ENCODE measurements around the gene SPR. TPM values are rescaled to one million over a fixed set of nuclear protein-coding genes. Genes with fewer than 3 reads are reported as not detected.

The SPR gene
- total and polyA plus RNA-seq, 2 donors (not counting 1 experiment from before 2014, with no cell fraction given): not detected

- H3K4me2 ChIP-seq (replicated peaks; ENCODE audit: low read depth, low read length, poor library complexity, severe bottlenecking): no peak overlapping the region
- H3K27me3 ChIP-seq (replicated peaks in 1 of 4; ENCODE audit: control extremely low read depth in 1 of 4, control insufficient read depth in 3 of 4, insufficient read depth in 4 of 4, low read length in 3 of 4): peaks cover 0 to 27% (median 6%) of the 10 kb centered on the region in 4 experiments
- Mint-ChIP-seq H3K9me3 (ENCODE audit: insufficient read depth) (no peaks in the 10 kb centered on the region), H3K27ac (no peak overlapping the region), H3K27me3 (peaks cover 19% of the 10 kb centered on the region), H3K4me3 (no peak overlapping the region), H3K4me1 (no peaks in the 10 kb centered on the region)
- H3K4me1 ChIP-seq (ENCODE audit: control insufficient read depth in 2 of 2, insufficient read depth in 2 of 2, low read length in 2 of 2): no peaks in the 10 kb centered on the region
- no peak overlapping the region for H3K4me3 ChIP-seq (ENCODE audit: control extremely low read depth in 1 of 5, extremely low read depth in 1 of 5, insufficient read depth in 1 of 5, low read depth in 2 of 5, low read length in 4 of 5)
- H3K36me3 ChIP-seq (replicated peaks in 1 of 2; ENCODE audit: control extremely low read depth in 1 of 2, control insufficient read depth in 1 of 2, extremely low read depth in 1 of 2, insufficient read depth in 2 of 2, low read length in 1 of 2): no peaks in the 10 kb centered on the region
- DNase-seq (no peak), ATAC-seq (ENCODE audit: low read depth) (no peak)
- no peaks in the 10 kb centered on the region for H3K79me2 ChIP-seq (ENCODE audit: control insufficient read depth, insufficient read depth, low read length)
- intact Hi-C loops (cut with micrococcal nuclease): no loop called here
- TF ChIP-seq CTCF (IDR thresholded peaks at IDR 0.05) (no peak), EZH2 (IDR thresholded peaks at IDR 0.05; ENCODE audit: borderline replicate concordance, insufficient read depth, low read depth, low read length, poor library complexity, severe bottlenecking) (no peak)
- ChIA-PET POLR2A (no interaction called here), CTCF (no interaction called here)
- H2AFZ ChIP-seq (ENCODE audit: insufficient read depth, low read depth, low read length, poor library complexity, severe bottlenecking): no peak overlapping the region
- 91% methylated on average over 12 of the region's 12 CpGs for WGBS (ENCODE audit: insufficient coverage)
- H3K9me3 ChIP-seq (ENCODE audit: control extremely low read depth in 1 of 3, control insufficient read depth in 2 of 3, insufficient read depth in 1 of 3, low read length in 2 of 3): no peaks in the 10 kb centered on the region
- H3K27ac ChIP-seq (ENCODE audit: low read length in 2 of 2): no peak overlapping the region
- H4K20me1 ChIP-seq (ENCODE audit: control insufficient read depth, insufficient read depth, low read length, poor library complexity, severe bottlenecking): no peaks in the 10 kb centered on the region
- H3K9ac ChIP-seq (ENCODE audit: low read length): no peak overlapping the region
Observed at GRCh38 chr2:72933646-72934151, 46.5 kb downstream of the SPR start.

GRCh38 chr2:72934683-72935610 is 47.7 kb downstream of the SPR start:
- DNase-seq (no peak), ATAC-seq (ENCODE audit: low read depth) (no peak)
- Histone ChIP-seq H3K4me1 (ENCODE audit: control insufficient read depth in 2 of 2, insufficient read depth in 2 of 2, low read length in 2 of 2) (no peaks in the 10 kb centered on the region), H3K4me2 (replicated peaks; ENCODE audit: low read depth, low read length, poor library complexity, severe bottlenecking) (no peak overlapping the region), H3K27me3 (replicated peaks in 1 of 4; ENCODE audit: control extremely low read depth in 1 of 4, control insufficient read depth in 3 of 4, insufficient read depth in 4 of 4, low read length in 3 of 4) (peaks cover 0 to 20% (median 2%) of the 10 kb centered on the region in 4 experiments), H2AFZ (ENCODE audit: insufficient read depth, low read depth, low read length, poor library complexity, severe bottlenecking) (no peak overlapping the region), H3K36me3 (replicated peaks in 1 of 2; ENCODE audit: control extremely low read depth in 1 of 2, control insufficient read depth in 1 of 2, extremely low read depth in 1 of 2, insufficient read depth in 2 of 2, low read length in 1 of 2) (no peaks in the 10 kb centered on the region), H3K4me3 (ENCODE audit: control extremely low read depth in 1 of 5, extremely low read depth in 1 of 5, insufficient read depth in 1 of 5, low read depth in 2 of 5, low read length in 4 of 5) (no peak overlapping the region), H3K9ac (ENCODE audit: low read length) (no peak overlapping the region), H4K20me1 (ENCODE audit: control insufficient read depth, insufficient read depth, low read length, poor library complexity, severe bottlenecking) (no peaks in the 10 kb centered on the region), H3K79me2 (ENCODE audit: control insufficient read depth, insufficient read depth, low read length) (no peaks in the 10 kb centered on the region), H3K9me3 (ENCODE audit: control extremely low read depth in 1 of 3, control insufficient read depth in 2 of 3, insufficient read depth in 1 of 3, low read length in 2 of 3) (no peaks in the 10 kb centered on the region), H3K27ac (ENCODE audit: low read length in 2 of 2) (no peak overlapping the region)
- 84% methylated on average over 14 of the region's 14 CpGs for WGBS (ENCODE audit: insufficient coverage)
- CTCF ChIA-PET: no interaction called here
- Mint-ChIP-seq H3K27me3 (peaks cover 19% of the 10 kb centered on the region), H3K9me3 (ENCODE audit: insufficient read depth) (no peaks in the 10 kb centered on the region), H3K27ac (no peak overlapping the region), H3K4me1 (no peaks in the 10 kb centered on the region), H3K4me3 (no peak overlapping the region)
- POLR2A ChIA-PET: no interaction called here
- no peak for TF ChIP-seq CTCF (IDR thresholded peaks at IDR 0.05)
- no peak for TF ChIP-seq EZH2 (IDR thresholded peaks at IDR 0.05; ENCODE audit: borderline replicate concordance, insufficient read depth, low read depth, low read length, poor library complexity, severe bottlenecking)
- intact Hi-C loops (cut with micrococcal nuclease): no loop called here

Measured in B cell (primary cell).